Upper lobe of left lung (tissue), 4 donors: ENCODE results near the gene KLF14.

Experiments used
- POLR2A ChIP-seq, 4 donors: fragments of 450-650 bp; IDR thresholded peaks; one replicate each; pipeline ENCODE4 v1.5.1; 2016 to 2017; ENCODE audit warnings: antibody characterized with exemption in 4 of 4, mild to moderate bottlenecking in 2 of 4
- TF ChIP-seq, protein P1 (sequence below), 6 experiments: fragments of 450-650 bp in 4 of 6; fragments of 200-600 bp in 2 of 6; sonication (generic) in 2 of 6; IDR thresholded peaks; one replicate each; pipeline ENCODE4 v1.5.1; 2016 to 2019; ENCODE audit warnings: antibody characterized with exemption in 6 of 6

DNA sequence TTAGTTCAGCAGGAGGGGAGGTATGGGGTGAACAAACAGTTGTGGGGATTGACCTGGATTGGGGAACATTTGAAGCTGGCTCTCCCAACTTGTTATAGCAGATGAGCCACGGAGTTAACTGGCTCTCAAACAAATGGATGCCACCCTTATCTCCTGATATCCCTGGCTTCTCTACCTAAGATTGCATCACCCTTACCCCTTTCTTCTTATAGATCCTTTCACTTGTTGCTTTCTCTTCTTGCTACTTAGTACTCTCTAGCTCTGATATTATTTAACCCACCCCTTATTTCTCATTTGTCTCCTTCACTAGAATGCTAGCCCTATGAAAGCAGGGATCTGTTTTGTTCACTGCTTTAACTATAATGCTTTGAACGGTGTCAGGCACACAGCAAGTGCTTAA is 22.3 kb upstream of the KLF14 start:
- no peak for TF ChIP-seq POLR2A (IDR thresholded peaks at IDR 0.05)
- TF ChIP-seq, protein P1, sequence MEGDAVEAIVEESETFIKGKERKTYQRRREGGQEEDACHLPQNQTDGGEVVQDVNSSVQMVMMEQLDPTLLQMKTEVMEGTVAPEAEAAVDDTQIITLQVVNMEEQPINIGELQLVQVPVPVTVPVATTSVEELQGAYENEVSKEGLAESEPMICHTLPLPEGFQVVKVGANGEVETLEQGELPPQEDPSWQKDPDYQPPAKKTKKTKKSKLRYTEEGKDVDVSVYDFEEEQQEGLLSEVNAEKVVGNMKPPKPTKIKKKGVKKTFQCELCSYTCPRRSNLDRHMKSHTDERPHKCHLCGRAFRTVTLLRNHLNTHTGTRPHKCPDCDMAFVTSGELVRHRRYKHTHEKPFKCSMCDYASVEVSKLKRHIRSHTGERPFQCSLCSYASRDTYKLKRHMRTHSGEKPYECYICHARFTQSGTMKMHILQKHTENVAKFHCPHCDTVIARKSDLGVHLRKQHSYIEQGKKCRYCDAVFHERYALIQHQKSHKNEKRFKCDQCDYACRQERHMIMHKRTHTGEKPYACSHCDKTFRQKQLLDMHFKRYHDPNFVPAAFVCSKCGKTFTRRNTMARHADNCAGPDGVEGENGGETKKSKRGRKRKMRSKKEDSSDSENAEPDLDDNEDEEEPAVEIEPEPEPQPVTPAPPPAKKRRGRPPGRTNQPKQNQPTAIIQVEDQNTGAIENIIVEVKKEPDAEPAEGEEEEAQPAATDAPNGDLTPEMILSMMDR (IDR thresholded peaks at IDR 0.05) = no peak
